Choroid plexus epithelial cell (primary cell): ENCODE measurements around the gene LYSET.

Experiments
- DNase-seq: peaks from one replicate; pipeline ENCODE4 v3.0.0-alpha.2; 2010; ENCODE audit warnings: low read depth
- H3K4me3 ChIP-seq: 2 replicates; pipeline ENCODE4 v1.5.1; 2011; ENCODE audit warnings: low read depth, mild to moderate bottlenecking, control low read depth, low read length, moderate library complexity
- TF ChIP-seq, protein P1 (sequence below): conservative IDR thresholded peaks from 2 replicates; pipeline ENCODE4 v1.5.1; 2011; ENCODE audit warnings: low read depth, mild to moderate bottlenecking, control low read depth, inconsistent platforms, low read length, moderate library complexity

The LYSET gene

DNA sequence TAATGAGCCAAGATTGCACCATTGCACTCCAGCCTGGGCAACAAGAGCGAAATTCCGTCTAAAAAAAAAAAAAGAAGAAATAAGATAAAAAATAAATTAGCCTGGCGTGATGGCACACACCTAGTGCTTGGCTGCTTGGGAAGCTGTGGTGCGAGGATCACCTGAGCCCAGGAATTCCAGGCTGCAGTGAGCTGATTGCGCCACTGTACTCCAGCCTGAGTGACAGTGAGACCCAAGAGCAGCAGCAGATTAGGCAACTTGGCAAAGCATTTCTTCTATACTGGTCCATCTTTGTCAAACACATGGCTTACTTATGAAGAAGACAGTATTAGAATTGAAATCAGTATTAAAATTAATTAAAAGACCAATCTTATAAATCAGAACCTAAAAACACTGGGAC is 15.4 kb downstream of the LYSET start:
- DNase-seq = no peak
- no peak overlapping the region for H3K4me3 ChIP-seq
- TF ChIP-seq, protein P1, sequence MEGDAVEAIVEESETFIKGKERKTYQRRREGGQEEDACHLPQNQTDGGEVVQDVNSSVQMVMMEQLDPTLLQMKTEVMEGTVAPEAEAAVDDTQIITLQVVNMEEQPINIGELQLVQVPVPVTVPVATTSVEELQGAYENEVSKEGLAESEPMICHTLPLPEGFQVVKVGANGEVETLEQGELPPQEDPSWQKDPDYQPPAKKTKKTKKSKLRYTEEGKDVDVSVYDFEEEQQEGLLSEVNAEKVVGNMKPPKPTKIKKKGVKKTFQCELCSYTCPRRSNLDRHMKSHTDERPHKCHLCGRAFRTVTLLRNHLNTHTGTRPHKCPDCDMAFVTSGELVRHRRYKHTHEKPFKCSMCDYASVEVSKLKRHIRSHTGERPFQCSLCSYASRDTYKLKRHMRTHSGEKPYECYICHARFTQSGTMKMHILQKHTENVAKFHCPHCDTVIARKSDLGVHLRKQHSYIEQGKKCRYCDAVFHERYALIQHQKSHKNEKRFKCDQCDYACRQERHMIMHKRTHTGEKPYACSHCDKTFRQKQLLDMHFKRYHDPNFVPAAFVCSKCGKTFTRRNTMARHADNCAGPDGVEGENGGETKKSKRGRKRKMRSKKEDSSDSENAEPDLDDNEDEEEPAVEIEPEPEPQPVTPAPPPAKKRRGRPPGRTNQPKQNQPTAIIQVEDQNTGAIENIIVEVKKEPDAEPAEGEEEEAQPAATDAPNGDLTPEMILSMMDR = no peak

DNA sequence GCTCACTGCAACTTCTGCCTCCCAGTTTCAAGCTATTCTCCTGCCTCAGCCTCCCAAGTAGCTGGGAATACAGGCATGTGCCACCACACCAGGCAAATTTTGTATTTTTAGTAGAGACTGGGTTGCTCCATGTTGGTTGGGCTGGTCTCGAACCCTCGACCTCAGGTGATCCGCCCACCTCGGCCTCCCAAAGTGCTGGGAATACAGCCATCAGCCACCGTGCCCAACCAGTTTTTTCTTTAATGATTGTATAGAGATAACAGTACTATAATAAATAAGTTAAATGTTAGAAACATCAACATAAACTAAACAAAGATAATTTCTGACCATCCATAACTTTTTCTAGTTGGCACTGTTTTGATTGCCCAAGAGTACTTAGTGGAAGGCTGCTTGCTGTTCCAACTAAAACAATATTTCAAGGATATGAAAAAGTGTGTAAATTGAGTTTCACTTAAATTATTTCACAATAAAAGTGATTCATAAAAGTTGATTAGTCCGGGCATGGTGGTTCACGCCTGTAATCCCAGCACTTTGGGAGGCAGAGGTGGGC is 16.1 kb downstream of the LYSET start:
- TF ChIP-seq, protein P1 = no peak
- H3K4me3 ChIP-seq = no peak overlapping the region
- DNase-seq = no peak

DNA sequence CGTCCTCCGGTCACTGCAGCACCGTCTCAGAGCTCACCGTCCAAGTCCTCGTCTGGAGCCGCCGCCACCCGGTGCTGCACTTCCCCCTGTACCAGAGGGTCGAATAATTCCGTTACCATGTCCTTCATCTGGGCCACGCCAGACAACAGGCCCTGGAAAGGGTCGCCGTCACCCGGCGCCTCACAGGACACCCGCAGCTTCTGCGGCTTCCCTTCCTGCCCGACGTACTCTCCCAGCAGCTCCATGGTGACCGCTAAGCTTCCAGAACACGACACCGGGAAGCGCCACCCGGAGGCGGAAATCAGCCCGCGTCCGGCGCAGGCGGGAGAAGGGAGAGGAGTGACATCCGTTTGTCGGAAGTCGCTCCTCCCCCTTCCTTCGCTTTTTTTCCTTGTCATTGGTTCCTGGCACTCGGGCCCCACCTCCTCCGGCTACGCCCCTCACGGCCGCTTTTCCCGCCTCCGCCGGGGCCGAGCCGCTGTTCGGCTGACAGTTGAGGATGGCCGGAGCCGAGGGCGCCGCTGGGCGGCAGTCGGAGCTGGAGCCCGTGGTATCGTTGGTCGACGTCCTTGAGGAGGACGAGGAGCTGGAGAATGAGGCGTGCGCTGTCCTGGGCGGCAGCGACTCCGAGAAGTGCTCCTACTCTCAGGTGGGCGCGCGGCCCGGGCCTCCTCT is 21.8 kb downstream of the LYSET start, which contains the start of the genes GON7 and UBR7:
Gene GON7 (minus strand): TSS at position 273 of the 675 bp plus-strand sequence. CDS start 28 bp downstream, at position 245.
Gene UBR7 (plus strand): TSS at position 464 of the 675 bp plus-strand sequence. CDS start 36 bp downstream, at position 500.
- TF ChIP-seq, protein P1 = peak; percentile 39
- DNase-seq = peak; percentile 97
- peak within 1 kb of the TSS; percentile 74 for H3K4me3 ChIP-seq

DNA sequence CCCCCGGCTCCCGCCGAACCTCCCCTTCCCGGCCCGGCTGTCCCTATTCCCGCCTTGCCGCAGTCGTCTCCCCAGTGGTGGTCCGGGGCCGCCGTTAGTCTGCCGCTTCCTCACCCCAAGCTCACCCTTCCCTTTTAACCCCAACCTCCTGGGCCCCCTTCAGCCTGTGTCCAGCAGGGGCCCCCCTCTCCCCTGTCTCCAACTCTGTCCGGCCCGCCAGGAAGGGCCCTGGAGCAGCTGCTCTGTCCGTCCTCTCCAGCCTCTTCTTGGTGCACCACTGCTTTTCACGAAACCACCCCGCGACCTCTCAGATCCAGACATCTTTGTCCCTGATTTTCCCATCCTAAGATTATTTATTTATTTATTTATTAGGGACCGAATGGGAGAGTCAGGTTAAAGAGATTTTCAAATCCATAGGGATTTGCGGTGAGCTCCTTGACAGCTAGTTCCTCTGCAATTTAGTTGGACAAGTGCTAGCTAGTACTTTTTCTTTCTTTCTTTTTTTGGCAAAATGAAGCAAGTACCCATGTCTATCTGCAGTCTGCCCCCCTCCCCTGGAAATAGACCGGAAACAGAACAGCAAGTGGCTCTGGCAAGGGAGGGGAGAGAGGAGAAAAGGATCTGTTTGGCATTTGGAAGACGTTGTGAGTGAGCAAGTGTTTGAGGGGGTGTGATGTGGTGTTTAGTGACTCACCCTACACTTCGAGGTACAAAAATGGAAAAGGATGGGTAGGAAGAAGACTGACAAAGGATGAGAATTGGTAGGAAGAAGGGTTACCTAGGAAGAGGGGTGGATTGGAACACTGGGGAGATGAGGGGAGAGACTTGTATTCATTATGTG is 22.6 kb downstream of the LYSET start:
- TF ChIP-seq, protein P1 = peak; percentile 60
- DNase-seq = peak; percentile 65
- peak overlapping the region; percentile 74 for H3K4me3 ChIP-seq

DNA sequence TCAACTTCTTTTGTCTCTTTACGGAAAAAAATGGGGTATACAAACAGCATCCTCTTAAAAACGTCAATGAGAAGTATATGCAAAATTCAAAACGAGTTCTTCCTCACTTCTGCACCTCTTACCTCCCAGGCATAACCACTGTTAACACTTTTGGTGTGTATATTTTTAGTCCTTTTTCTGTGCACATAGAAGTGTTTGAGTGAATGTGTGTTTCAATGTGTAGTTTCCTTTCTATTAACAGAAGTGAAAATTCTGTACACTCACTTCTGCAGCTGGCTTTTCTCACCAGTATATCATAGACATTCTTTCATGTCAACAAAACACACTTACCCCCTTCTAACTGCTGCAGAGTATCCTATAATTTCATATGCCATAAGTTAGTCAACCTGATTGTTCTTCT is 27.3 kb downstream of the LYSET start:
- no peak for DNase-seq
- TF ChIP-seq, protein P1 = no peak
- H3K4me3 ChIP-seq = no peak overlapping the region

DNA sequence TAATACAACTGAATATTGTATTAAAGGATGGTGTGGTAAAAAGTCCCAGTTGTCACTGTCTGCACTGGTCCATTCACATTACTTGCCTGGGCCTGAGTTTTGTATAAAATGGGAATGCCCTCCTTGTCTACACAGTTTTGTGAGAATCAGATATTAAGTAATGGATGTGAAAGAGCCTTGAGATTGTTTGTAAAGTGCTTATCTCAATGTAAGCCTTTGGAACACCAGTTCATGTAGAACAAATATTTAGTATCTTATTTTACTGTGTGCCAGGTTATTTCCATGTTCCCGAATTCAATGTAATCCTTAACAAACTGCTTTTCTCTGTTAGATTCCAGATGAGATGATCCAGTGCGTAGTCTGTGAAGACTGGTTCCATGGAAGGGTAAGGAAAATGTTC is 29.5 kb downstream of the LYSET start:
- no peak overlapping the region for H3K4me3 ChIP-seq
- TF ChIP-seq, protein P1 = no peak
- DNase-seq = no peak
